GM21619 (cell line): Measurements from ENCODE around the gene C1QTNF2.
"Not testable (repeated sequence)": the region's sequence is repeated elsewhere in the genome, so short reads cannot be mapped to it uniquely, and the experiment has no call there.

Source experiments
- ATAC-seq: cut with Tn5 transposase; IDR thresholded peaks from one replicate; pipeline ENCODE4 v1.9.1; 2021; ENCODE audit not compliant: unreplicated experiment

C1QTNF2 gene

DNA sequence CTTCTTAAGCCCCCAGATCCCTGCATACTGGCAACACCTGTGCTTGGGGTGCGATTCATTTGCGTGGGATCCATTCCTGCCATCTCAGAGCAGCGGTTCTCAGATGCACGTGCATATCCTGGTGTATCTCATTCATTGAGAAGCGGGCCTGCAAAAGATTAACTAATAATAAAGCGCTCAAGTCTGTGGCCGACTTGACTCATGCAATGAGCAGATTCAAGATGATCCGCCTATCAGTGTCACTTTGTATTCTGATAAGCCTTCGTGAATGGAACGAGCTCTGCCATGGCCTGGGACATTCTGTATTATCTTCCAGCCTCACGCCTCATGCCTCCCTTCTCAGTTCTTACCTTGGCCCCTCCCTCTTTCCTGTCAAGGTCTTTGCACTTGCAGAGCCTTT is 22.3 kb downstream of the C1QTNF2 start:
- ATAC-seq, result no peak

DNA sequence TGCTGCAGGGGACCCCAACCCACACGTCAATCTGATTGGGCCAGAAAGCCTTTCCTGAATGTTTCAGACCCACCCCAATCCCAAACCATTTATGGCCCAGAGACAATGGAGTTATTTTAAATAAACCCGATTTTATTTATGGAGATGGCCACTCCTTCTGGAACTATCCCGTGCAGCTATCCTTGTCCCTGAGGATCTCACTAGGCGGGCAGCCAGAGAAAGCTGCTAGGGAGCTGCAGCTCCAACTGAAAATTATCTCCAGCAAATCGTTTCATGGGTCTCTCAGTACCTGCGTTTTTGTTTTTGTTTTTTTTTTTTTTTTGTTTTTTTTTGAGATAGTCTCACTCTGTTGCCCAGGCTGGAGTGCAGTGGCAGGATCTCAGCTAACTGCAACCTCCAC is 23.0 kb downstream of the C1QTNF2 start:
- no peak for ATAC-seq

DNA sequence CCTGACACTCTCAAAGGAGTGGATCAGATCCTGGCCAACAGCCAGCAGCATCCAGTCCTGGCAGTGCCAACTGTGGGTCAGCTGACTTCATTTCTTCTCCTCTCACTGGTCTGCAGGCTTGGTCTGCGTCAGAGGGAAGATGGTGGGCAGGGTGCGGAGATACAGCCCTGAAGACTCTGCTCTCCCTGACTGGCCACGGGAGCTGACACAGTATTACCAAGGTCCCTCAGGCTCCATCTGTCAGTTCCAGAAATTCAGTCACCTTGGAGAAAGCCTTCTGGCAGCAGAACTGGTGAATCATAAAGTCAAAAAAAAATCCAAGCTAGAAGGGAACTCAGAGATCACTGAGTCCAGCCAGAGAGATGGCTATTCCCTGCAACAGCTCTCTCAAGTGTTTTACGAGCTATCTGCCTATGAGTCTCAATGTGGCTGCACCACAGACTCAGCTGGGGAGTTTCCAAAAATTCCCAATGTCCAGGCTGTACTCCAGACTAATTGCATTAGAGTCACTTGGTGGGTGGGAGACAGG is 27.9 kb downstream of the C1QTNF2 start:
- ATAC-seq, result no peak

DNA sequence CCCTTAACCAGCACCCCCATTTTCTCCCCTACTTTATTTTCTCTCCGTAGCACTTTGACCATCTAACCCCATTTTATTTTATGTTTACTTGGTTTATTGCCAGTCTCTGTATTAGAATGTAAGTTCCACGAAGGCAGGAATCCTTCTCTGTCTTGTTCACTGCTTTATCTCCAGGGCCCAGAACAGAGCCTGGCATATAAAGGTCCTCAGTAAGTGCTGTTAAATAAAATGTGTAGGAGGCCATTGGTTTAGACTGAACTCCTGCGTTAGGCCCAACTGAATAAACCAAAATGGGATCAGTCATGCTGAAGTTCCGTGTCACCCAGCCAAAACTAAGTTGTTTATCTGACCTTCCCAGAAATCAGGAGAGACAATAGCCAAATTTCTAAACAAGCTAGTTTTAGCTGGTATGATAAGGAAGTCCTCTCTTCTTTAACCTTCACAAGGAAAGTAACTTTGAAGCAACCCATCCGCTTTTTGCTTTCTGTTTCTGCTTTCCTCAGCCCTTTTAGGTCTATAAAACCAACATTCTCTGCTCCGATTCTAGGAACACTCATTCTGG is 29.0 kb downstream of the C1QTNF2 start:
- ATAC-seq, result no peak

DNA sequence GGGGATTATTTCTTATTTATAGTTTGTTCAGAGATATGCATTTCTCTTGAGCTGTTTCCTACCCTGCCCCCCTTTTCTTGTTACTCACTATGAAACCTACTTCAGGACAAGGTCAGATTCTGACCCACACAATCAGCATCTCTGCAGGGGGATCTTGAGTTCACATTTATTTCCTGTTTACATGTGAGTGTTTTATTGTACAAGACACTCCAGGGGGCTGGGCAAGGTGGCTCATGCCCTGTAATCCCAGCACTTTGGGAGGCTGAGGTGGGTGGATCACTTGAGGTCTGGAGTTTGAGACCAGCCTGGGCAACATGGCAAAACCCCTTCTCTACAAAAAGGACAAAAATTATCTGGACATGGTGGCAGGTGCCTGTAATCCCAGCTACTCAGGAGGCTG is 29.9 kb downstream of the C1QTNF2 start:
- not testable (repeated sequence) for ATAC-seq

DNA sequence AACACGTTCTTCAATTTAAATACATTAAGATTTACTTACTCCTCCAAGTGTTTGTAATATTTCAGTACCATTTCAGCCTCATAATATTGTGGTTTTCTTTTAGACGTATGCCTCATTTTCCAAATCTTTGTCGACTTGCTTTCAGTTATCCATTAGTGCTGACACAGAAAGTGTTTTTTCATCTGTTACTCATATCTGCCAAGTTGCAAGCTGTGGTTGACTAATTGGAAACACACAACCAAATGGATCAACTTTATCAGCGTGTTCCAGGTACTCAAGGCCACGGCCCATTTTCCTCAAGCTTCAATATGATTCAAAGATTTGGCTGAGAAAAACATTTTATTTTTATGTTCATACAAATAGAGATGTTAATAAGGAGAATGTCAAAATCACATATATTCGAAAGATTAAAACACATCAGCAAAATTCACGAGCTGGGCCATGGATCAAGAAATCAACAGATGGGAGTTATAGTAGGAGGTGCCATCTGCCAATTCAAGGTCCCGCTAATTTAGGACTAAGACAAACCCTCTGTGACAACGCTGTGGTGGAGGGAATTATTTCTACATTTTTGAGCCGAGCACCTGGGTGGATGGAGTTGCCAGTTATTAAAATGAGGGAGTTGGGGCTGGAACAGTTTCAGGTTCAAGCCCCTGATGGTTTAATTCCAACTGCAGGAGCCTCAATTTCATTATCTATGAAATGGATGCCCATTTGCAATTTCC is 30.9 kb downstream of the C1QTNF2 start:
- no peak for ATAC-seq

DNA sequence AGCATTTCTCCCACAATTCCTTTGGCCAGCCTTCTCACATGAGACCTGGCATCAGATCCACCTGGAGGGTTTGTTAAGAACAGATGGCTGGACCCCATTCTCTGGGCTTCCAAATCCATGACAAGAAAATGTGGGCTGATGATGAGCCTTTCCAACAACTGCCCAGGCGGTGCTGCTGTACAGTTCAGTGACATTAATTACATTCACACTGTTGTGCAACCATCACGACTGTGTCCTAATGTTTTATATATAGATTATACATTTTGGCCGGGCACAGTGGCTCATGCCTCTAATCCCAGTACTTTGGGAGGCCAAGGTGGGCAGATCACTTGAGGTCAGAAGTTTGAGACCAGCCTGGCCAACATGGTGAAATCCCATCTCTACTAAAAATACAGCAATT is 35.7 kb downstream of the C1QTNF2 start:
- ATAC-seq, result not testable (repeated sequence)

DNA sequence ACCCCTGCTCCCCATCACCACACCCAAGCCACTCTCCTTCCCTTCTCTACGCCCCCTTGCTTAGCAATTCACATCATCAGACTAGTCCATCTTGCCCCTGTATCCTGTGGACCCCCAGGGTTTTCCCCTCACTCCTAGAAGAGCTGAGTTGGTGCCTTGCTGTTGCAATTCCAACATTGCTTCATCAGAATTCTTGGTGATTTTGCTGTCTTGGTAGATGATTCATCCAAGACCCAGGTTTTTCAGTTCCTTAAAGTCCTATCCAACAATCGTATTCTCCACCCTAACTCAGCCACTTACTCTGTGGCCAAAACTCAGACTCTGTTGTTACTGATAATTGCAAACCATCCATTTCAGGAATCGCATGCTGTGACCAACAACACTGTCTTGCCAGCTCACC is 36.7 kb downstream of the C1QTNF2 start:
- ATAC-seq, result no peak

DNA sequence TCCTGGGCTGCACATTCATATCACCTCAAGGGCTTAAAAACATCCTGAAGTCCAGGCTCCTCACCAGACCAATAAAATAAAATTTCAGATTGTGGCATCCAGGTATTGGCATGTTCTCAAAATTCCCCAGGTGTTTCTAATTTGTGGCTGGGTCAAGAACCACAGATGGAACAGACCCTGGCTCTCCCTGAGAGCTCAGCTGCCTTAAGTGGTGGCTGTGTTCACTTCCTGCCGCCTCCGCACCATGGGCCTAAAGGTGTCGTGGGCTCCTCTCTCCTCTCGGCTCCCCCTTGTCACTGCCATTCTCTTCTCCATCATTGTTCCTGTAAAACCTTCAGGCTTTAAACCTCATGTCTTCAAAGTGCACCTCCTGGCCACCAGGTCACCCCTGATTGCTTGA is 40.2 kb downstream of the C1QTNF2 start:
- ATAC-seq, result no peak

DNA sequence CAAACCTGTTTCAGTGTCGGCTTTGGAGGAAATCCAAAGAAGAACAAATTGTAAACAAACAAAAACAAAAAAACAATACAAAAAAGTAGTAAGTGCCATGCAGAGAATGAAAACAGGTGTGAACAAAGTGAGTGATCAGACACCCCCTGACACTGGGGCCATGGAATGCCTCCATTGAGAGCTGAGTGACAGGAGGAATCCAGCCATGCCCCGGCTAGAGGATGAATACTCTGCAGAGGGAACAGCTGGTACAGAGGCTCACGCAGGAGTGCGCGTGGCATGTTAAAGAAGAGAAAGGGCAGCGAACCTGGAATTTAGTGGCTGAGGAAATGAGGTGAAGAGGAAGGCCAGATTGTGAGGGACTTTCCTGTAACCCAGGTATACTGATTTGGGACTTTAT is 42.6 kb downstream of the C1QTNF2 start:
- no peak for ATAC-seq

DNA sequence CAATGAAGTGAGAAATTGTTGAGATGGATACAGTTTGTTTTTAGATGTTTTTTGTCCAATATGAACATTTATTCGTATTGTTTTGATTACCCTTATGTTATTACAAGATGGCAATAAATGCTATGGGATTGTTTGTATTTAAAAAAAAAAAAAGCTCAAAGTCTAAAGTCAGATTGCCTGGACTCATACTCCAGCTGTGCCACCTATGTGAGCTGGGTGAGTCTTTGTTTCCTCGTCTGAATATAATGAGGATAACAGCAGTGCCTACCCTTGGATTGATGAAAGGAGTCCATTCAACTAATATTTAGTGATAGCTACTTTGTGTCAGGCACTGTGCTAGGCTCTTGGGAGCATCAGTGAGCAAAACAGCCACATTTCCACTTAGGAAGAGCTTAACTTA is 43.4 kb downstream of the C1QTNF2 start:
- no peak for ATAC-seq

DNA sequence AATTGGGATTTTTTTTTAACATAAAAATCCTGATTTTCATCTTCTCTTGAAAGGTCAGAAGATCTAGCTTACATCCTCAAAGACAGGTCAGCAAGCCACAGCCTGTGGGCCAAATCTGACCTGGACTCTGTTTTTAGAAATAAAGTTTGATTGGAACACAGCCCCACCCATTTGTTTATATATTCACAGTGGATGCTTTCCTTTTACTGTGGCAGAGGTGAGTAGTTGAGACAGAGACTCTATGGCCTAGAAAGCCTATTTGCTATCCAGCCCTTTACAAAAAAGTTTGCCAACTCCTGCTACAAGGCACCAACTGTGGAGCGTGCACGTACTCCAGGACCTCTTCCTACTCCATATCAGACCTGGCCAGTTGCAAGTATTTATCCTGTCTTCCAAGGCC is 44.7 kb downstream of the C1QTNF2 start:
- ATAC-seq, result no peak

DNA sequence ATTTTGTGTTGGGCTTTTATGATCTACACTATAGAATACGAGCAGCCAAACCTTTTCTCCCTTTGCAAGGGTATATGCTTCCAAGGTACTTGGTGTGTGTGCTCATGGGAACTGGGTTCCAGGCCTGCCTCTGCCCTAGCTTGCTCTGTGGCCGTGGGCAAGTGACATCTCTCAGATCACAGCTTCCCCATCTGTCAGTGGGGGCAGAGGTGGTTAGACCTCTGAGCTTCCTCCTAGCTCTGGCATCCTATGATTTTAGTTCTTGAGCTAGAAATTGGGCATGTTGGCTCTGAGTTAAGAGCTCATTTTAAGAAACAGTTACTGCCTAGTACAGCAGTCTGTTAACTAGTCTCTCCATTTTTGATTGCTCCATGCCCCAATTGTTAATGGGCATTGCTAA is 45.5 kb downstream of the C1QTNF2 start:
- ATAC-seq, result no peak

DNA sequence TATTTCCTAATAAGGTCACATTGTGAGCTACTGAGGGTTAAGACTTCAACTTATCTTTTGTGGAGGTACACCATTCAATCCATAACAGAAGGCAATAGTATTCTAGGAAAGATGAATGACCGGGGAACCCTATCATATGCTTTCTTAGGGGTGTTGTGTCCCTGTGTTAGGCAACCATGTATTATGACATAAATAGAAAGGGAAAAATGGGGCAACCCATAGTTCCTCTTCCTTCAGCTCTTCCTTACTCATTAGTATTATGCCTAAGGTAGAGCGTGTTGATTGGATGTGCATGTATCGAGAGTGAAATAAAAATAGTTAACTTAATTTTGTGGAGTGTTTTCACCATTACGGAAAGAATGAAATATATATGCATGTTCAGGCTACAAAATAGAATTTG is 52.0 kb downstream of the C1QTNF2 start:
- no peak for ATAC-seq

DNA sequence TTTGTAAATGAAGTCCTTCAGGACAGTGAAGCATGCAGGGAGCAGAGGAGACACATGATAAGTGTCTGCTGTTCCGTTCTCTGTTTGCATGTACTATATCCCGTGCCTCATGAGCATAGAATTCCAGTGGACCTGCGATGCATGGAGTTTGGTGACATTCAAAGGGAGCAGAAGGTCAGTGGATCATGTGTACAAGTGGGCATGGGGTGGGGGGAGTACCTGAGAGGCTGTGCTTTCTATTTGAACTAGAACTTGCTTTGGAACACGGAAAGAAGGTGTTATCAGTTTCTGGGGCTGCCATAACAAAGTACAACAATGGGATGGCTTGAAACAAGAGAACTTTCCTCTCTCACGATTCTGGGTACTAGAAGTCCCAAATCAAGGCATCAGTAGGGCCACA is 53.0 kb downstream of the C1QTNF2 start:
- ATAC-seq, result no peak

DNA sequence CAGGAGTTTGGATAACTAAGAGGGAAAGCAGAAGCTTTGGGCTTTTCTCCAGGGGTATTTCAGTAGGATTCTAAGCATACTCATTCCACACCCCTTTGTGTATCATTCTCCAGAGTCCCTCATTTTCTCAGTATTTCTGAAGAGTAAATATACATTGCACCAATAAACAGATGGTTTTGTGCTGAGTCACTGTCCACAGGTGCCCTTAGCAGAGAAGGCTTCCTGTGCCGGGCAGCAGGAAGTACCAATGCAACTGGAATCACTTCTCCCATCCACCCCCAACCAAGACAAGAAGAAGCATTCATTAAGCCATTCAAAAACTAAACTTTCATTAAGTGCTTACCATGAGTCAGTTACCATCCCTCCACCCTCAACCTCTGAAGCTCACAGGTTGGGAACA is 54.5 kb downstream of the C1QTNF2 start:
- ATAC-seq, result no peak

DNA sequence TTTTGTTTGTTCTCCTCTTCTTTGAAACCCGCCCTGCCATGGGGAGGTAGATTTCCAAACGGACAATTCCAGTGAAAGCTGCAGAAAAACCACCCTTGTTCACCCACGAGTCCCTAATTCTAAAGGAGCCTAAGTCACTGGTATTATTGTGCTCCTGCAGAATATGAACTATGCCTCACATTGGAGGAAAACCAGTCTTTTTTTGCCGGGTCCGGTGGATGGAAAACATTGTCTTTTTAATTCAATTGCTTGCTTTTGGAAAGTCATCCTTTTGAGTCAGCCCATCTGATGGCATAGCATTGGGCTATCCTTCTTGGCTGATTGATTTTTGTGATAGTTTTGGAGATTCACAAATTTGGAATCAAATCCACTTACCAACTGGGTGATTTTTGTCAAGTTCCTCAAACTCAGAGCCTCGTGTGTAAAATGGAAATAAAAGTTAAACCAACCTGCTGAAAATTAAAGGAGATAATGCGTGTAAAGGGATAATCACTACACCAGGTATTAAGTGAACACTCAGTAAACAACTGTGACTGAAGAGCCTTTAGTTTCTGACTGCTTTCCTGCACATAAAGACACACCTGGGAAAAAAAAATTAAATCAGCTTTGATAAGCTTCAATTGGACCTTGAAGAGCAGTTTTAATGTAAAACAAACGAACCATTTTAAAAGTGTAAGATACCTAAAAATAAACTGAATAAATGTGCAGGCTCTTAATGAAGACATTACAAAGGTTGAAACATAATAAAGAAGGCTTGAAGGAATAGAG is 57.3 kb downstream of the C1QTNF2 start:
- no peak for ATAC-seq

DNA sequence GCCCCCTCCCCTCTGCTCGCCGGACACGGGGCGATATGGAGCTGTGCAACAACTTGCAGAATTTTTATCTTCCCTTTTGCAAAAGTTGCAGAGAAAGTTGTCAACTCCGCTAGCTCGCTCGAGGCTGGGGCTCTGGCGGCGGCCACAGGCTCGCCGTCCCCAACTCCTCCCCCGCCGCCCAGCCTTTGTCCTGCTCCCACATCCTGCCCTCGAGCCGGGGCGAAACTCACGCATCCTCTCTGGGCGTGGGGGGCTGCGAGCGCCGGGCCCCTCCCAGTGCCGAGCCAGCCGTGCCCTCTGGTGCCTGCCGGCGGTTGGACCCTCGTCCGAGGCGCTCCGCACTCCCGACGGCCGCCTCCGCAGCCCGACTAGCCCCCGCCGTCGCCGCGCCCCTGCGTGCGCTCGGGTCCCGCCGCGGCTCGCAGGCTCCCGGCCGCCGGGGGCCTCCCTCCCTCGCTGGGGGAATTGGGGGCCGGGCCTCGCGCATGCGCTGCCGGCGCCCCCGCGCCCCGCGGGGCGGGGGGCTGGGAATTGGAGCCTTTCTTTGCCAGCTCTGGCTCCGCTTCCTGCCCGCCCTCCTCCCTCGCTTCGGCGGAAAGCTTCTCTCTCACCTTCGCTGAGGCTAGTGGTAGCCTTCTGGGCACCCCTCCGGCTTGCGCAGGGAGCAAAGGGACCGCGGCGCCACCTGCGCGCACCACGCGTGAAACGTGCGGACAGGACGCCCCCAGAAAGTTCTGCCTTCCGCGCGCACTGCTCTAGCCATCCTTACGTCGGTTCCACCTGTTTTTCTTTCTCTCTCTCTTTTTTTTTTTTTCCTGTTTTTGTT is 58.1 kb downstream of the C1QTNF2 start, which contains the start of gene CCNJL:
Gene CCNJL, minus strand, starts transcription at position 431 of the 826 bp plus-strand sequence. CDS start 641 bp downstream, outside the sequence.
- ATAC-seq, result peak; percentile 56

DNA sequence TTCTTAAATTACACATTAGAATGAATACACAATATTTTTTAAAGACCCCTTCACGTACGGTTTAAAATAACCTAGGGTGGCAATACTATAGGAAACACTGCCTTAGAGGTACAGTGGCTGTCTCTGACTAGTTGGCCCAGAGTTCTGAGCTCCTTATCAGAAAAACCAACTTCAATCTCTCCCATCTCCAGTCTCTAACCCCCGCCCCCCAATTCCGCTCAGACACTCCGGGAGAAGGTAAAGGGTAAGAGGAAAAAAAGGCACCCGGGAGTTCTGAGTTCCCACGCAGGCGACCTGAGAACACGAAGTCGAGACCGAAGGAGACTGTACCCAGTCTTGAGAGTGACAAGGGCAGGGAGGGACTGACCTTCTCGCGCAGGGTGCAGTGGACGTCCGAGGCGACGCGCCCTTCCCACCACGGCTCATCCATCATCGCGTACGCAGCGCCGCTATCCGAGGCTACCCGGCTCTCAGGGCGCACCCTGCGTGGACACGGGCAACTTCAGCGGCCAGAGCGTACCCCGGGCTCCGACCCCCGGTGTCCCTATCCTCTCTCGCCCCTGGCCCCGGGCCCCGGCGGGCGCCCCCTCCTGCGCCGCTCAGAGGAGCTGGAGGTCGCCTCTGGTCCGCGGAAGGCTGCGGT is 58.8 kb downstream of the C1QTNF2 start:
- peak; percentile 7 for ATAC-seq

DNA sequence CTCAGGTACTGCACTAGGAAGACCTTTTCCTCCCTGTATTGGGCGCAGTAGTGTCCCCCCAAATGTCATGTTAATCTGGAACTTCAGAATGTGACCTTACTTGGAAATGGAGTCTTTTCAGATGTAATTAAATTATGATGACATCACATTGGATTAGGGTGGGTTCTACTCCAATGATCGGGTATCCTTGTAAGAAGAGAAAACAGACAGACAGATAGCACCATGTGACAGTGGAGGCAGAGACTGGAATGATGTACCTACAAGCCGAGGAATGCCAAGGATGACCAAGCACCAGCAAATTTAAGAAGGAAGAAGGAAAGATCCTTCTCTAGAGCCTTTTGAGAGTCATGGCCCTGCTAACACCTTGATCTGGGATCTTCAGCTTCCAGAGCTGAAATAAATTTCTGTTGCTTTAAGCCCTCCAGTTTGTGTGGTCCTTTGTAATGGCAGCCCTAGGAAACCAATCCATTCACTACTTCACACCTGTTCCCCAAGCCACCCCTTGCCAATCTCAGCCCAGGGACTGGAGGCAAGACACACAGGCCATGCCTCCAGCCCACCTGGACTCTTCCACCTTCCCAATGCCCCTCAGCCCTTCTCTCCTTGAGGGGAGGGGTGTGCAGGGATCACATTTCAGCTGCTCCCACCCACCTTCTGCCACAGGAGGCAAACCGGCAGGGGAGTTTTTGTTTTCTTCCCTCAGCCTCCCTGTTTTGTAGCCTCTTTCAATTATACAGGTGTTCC is 59.7 kb downstream of the C1QTNF2 start:
- ATAC-seq, result no peak
